Fibroblast of villous mesenchyme (primary cell): ENCODE results near the gene C6orf62. TPM values are rescaled to one million over a fixed set of nuclear protein-coding genes. Genes with fewer than 3 reads are reported as not detected.
"Not testable (repeated sequence)": the region's sequence is repeated elsewhere in the genome, so short reads cannot be mapped to it uniquely, and the experiment has no call there.

Source experiments
- DNase-seq: peaks from one replicate; pipeline ENCODE4 v3.0.0-alpha.2; 2010; ENCODE audit warnings: low read depth
- H3K4me3 ChIP-seq: 2 replicates; pipeline ENCODE4 v1.5.1; 2011; ENCODE audit warnings: low read depth, mild to moderate bottlenecking, low read length
- total RNA-seq: library from RNA; depleted of rRNA; stranded (reverse); fragments of >200 nt; gene quantifications from 2 replicates; pipeline ENCODE4 v1.2.3, GENCODE V29; 2012
- TF ChIP-seq, protein P1 (sequence below): IDR thresholded peaks from 2 replicates; pipeline ENCODE4 v1.5.1; 2012; ENCODE audit warnings: low read depth, mild to moderate bottlenecking, low read length; ENCODE audit not compliant: insufficient read depth

C6orf62 gene
- total RNA-seq, 1 donor, result 187 TPM

DNA sequence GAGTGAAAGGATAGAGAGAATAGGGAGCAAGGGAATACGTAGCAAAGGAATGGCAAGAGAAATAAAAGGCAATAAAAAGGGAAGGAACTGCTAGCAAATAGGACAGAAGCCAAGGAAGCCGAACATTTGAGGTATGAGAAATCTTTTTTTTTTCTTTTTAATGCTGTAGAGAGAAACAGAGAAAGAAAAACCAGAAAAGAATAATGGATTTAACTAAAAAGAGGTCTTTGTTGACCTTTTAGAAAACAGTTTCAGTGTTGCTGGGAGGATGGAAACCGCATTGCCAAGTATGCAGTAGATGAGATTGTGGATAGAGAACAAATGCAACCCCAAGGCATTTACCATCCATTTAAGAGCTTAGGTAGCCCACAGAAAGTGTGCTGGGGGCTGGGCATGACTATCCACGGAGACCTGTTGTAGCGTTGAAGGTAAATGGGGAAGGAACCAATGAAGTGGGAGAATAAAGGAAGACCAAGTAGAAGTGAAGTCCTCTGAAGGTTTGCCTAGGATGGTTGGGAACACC lies 23.3 kb upstream of the C6orf62 start:
- H3K4me3 ChIP-seq, result no peak overlapping the region
- no peak for DNase-seq
- TF ChIP-seq, protein P1, sequence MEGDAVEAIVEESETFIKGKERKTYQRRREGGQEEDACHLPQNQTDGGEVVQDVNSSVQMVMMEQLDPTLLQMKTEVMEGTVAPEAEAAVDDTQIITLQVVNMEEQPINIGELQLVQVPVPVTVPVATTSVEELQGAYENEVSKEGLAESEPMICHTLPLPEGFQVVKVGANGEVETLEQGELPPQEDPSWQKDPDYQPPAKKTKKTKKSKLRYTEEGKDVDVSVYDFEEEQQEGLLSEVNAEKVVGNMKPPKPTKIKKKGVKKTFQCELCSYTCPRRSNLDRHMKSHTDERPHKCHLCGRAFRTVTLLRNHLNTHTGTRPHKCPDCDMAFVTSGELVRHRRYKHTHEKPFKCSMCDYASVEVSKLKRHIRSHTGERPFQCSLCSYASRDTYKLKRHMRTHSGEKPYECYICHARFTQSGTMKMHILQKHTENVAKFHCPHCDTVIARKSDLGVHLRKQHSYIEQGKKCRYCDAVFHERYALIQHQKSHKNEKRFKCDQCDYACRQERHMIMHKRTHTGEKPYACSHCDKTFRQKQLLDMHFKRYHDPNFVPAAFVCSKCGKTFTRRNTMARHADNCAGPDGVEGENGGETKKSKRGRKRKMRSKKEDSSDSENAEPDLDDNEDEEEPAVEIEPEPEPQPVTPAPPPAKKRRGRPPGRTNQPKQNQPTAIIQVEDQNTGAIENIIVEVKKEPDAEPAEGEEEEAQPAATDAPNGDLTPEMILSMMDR, result no peak

DNA sequence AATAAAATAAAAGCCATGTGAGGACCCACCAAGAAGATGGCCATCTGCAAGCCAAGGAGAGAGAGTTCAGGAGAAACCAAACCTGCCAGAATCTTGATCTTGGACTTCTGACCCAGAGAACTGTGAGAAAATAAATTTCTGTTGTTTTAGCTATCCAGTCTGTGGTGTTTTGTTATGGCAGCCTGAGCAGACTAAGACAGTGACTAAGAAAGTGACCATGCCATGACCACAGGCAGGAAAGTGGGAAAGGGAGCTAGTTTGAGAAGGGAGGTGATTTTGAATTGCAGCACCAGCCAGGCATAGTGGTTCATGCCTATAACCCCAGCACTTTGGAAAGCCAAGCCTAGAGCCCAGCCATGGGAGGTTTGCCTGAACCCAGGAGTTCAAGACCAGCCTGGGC lies 21.9 kb upstream of the C6orf62 start:
- DNase-seq, result no peak
- TF ChIP-seq, protein P1, result no peak
- H3K4me3 ChIP-seq, result no peak overlapping the region

DNA sequence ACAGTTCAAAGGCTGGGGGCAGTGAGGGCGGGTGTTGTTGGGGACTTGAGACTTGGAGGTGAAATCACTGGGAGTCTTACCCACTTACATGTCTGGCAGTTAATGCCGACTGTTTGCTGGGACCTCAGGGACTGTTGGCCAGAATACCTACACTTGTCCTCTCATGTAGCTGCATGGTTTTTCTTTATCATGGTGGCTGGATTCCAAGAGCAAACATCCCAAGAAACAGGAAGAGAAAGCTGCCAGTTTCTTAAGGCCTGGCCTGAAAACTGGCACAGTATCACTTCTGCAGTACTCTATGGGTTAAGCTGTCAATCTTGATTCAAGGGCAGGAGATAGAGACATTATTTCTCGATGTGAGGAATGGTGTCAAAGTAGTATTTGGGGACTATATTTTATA lies 19.8 kb upstream of the C6orf62 start:
- no peak overlapping the region for H3K4me3 ChIP-seq
- no peak for DNase-seq
- TF ChIP-seq, protein P1, result no peak

DNA sequence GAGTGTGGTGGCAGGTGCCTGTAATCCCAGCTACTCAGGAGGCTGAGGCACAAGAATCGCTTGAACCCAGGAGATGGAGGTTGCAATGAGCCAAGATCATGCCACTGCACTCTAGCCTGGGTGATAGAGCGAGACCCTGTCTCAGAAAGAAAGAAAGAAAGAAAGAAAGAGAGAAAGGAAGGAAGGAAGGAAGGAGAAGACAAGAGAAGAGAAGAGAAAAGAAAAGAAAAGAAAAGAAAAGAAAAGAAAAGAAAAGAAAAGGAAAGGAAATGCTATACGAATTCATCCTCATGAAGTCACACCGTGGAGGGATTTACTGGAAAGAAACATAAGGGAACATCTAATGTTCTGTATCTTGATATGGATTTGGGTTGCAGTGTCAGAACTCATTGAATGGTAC lies 15.8 kb upstream of the C6orf62 start:
- H3K4me3 ChIP-seq, result not testable (repeated sequence)

DNA sequence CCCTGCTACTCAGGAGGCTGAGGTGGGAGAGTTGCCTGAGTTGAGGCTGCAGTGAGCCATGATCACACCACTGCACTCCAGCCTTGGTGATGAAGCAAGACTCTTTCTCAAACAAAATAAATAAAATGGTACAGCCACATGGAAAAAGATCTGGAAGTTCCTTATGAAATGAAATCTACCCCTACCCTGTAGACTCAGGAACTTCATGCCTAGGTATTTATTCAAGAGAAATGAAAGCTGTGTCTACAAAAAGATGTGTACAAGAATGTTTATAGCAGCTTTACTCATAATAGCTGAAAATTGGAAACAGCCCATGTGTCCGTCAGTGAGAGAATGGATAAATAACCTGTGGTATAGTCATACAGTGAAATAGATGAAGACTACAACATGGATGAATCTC lies 15.2 kb upstream of the C6orf62 start:
- no peak overlapping the region for H3K4me3 ChIP-seq
- TF ChIP-seq, protein P1, result no peak
- DNase-seq, result no peak

More for the DNA sequence above, 15.8 kb upstream of the C6orf62 start:
- not testable (repeated sequence) for DNase-seq

DNA sequence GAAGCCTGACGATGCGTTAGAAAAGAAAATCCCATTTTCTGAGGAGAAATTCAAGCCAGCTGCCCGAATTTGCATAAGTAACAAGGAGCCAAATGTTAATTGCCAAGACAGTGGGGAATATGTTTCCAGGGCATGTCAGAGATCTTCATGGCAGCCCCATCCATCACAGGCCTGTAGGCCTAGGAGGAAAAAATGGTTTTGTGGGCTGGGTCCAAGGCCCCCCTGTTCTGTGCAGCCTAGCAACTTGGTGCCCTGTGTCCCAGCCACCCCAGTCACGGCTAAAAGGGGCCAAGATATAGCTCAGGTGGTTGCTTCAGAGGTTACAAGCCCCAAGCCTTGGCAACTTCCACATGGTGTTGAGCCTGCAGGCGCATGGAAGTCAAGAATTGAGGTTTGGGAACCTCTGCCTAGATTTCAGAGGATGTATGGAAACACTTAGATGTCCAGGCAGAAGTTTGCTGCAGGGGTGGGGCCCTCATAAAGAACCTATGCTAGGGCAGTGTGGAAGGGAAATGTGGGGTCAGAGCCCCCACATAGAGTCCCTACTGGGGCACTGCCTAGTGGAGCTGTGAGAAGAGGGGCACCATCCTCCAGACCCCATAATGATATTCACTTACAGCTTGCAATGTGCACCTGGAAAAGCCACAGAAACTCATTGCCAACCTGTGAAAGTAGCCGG lies 12.6 kb upstream of the C6orf62 start:
- H3K4me3 ChIP-seq, DNase-seq: not testable (repeated sequence)

DNA sequence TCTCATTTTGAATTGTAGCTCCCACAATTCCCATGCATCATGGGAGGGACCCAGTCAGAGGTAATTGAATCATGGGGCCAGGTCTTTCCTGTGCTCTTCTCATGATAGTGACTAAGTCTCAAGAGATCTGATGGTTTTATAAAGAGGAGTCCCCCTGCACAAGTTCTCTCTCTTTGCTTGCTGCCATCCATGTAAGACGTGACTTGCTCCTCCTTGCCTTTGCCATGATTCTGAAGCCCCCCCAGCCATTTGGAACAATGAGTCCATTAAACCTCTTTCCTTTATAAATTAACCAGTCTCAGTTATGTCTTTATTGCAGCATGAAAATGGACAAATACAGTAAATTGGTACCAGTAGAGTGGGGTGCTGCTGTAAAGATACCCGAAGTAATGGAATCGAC lies 11.7 kb upstream of the C6orf62 start:
- not testable (repeated sequence) for DNase-seq, H3K4me3 ChIP-seq

DNA sequence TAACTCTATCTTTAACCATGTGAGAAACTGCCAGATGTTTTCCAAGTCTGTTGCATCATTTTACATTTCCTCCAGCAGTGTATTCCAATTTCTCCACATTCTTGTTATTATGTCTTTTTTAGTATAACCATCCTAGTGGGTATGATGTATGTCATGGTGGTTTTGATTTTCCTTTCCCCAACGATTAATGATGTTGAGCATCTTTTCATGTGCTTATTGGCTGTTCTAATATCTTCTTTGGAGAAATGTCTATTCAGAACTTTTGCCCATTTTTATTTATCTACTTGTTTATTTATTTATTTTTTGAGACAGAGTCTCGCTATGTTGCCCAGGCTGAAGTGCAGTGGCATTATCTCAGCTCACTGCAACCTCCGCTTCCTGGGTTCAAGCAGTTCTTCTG lies 4.3 kb upstream of the C6orf62 start:
- H3K4me3 ChIP-seq, result no peak overlapping the region
- TF ChIP-seq, protein P1, result no peak
- no peak for DNase-seq
